Prostate gland (tissue), 2 donors: ENCODE measurements around the gene QPCT.

ENCODE experiments used
- CTCF ChIP-seq, 4 experiments: fragments of 200-600 bp in 2 of 4; fragments of 450-650 bp in 2 of 4; sonication (generic) in 2 of 4; IDR thresholded peaks; 1 replicate in 3 of 4; 2 replicates in 1 of 4; pipeline ENCODE4 v1.5.1; 2016 to 2019; ENCODE audit warnings: antibody characterized with exemption in 4 of 4, mild to moderate bottlenecking in 2 of 4, moderate library complexity in 2 of 4
- POLR2A ChIP-seq: fragments of 450-650 bp; IDR thresholded peaks from one replicate; pipeline ENCODE4 v1.6.1; 2016; ENCODE audit warnings: antibody characterized with exemption, mild to moderate bottlenecking
- POLR2AphosphoS5 ChIP-seq: sonication (generic); formaldehyde crosslinking; IDR thresholded peaks from one replicate; pipeline ENCODE4 v1.6.1; 2017; ENCODE audit warnings: antibody characterized with exemption

- no peak for TF ChIP-seq CTCF (IDR thresholded peaks at IDR 0.05)
- no peak for TF ChIP-seq POLR2A
- no peak for TF ChIP-seq POLR2AphosphoS5
Observed at GRCh38 chr2:37357069-37357468, 12.6 kb downstream of the QPCT start.
